ENCODE results near the gene MRPS35.
A peak's percentile ranks its signal among the peaks of the same experiment; 100 is the strongest.

The MRPS35 gene

DNA sequence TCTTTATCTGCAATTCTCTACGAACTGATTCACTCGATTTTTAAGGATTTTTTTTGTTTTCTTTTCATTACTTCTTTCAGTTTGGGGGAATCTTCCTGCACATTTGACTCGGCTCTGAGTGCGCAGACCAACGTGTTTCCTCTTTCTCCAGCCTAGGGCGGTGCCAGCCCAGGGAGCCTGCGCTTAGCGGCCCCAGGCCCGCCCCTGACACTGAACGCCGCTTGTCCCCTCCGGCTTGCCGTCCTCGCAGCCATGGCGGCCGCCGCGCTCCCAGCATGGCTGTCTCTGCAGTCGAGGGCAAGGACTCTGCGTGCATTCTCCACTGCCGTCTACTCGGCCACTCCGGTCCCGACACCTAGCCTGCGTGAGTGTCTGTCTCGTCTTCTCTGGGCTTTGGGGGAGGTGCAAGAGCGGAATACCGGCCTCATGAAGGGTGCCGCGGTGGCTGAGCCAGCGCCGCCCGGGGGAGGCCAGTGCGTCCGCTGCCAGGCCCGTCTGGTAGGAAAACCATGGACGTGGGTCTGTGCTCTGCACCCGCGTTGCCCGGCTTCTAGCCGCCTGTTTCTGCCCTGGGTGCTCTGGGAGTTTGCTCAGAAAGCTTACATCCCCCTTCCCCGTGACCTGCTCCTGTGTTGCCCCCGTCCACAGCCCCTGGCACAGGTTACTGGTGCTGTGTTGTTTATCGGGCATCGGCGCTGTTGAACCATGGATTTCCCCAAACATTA is at the start of gene MRPS35:
TSS of gene MRPS35 (plus strand) at position 241 of the 725 bp plus-strand sequence. CDS start at position 253, 12 bp downstream.
- peak; percentile 93 to 94 for DNase-seq

DNA sequence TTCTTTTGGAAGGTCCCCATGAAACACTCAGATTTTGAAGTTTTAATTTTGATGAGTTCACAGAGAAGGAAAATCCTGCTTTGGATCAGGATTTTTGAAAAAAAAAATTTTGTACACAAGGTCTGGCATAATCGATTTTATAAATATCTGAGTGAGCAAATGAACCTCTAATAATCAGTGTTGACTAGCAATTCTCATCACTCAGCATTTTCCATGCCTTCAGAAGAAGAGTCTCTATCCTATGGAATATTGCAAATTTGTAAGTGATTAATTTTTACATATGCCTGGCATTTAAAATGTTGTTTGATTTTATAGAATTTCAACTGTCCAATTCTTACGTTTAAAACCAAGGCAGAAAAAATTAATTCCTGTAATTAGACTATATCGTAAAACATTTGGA is 44.9 kb upstream of the MRPS35 start:
- no peak for DNase-seq

DNA sequence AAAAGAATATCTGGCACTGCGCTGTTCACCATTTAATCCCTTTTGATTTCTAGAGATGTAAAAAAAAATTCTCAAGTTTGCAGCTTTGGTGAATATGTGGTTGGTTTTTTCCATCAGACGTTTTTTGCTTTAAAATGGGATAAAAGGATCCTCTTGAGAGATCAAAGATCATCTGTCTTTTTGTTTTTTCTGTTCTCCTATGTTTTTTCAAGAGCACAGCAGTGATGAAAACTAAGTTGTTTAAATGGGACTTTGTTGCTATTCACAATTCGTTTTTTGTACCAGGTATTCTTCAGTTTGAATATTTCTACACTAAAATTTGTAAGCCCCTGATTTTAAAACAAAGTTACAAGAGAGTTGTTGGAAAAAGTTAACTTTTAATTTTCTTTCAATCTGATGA is 44.1 kb upstream of the MRPS35 start:
- DNase-seq = no peak

DNA sequence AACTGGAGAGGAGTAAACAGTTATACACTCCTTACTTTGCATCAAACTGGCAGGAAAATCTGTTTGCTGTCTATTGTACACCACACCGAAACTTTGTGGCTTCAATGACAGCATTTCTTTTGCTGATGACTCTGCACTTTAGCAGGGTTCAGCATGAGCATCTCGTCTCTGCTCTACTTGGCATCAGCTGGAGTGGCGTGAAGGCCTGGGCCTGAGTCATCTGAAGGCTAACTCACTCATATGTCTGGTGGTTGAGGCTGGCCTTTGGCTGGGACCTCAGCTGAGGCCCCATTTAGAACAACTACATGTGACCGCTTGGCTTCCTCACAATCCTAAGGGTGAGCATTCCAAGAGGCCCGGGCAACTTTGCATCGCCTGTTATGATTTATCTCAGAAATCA is 43.1 kb upstream of the MRPS35 start:
- peak in 1 of 2 experiments; percentile 20 for DNase-seq

DNA sequence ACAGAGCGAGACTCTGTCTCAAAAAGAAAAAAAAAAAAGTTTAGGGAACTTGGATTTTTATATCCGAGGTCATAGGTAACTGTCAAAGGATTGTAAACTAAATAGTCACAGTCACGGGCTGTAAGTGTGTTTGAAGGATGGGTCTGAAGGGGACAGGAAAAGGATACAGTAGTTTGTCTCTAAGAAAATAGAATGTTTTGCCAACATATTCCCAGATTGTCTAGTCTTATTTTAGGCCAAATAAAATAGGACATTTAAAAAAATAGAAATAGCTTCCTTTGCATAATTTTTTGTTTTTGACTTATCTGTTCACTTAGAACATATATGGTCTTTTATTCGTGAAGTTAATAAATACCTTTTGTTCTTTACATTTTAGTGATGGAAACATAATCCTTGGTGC is 38.6 kb upstream of the MRPS35 start:
- no peak for DNase-seq

DNA sequence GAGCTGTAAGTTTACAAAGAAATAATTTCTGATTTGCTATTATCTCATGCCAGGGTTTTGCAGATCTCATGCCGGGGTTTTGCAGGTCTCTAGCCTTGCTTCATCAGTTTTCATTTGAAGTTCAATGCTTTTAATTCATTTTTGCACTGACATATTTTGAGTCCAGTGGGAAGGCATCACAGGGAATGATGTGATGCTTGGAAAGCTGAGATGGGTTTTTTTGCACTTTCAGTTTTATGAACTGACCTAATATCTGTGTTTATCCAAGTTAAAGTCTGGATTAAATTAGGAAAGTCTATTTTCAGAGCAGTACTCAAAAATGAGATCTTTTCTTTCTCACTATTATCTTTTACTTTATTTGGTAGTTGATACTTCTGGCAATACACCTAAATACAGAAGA is 38.0 kb upstream of the MRPS35 start:
- DNase-seq = no peak

DNA sequence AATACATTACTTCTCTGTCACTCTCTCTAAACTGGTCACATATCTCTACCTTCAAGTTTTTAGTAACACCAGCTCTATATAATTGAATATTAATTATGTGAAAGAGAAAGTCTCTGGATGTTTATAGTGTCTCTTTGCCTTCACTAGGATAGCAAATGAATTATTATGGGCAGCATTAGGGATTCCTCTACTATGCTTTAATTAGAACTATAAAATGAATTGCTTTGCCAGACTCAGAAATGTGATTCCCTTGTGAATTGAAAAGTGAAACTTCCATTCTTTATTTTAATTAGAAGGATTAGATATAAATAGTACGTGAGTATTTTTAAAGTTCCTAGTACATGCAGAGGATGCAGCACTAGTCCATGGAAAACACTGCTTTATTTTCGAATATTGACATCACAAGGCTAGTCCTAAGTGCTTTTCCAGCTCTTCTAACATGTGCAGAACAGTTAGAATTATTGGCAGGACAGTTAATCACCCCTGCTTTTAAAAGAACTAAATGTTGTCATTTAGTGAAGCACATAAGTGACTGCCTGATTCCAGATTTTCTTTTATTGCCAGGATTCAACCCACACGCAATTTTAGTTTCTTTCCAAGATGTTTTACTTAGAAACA is 37.4 kb upstream of the MRPS35 start:
- no peak for DNase-seq

DNA sequence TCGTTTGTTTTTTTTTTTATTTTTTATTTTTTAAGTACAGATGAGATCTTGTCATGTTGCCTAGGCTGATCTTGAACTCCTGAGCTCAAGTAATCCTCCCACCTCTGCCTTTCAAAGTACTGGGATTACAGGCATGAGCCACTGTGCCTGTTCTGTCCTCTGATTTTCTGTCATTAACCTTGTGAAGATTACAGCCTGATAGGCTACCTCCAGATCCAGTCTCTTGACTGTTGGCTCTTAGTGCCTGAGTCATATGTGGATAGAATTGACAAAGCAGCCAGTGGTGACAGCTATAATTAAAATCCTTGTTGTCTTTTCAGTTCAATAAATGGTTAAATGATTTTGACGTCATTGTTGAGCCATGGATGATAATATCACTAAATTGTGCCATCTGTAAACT is 35.6 kb upstream of the MRPS35 start:
- DNase-seq = no peak

DNA sequence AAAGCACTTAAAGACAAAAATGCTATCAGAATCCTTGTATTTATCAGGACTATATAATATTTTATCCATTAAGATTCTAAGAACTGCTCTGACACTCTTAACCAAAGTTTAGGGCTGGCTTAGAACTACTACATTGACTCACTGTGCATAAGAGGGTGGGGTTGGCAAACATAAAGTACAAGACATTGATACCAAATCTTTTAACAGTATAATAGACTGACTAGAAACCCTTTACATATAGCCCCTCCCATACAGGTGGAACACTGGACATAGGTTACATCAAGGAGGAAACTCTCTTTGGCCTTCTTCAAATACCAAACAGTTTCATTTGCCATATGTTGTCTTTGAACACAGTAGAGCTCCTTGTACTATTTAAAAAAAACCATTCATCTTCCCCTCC is 30.0 kb upstream of the MRPS35 start:
- DNase-seq = no peak

DNA sequence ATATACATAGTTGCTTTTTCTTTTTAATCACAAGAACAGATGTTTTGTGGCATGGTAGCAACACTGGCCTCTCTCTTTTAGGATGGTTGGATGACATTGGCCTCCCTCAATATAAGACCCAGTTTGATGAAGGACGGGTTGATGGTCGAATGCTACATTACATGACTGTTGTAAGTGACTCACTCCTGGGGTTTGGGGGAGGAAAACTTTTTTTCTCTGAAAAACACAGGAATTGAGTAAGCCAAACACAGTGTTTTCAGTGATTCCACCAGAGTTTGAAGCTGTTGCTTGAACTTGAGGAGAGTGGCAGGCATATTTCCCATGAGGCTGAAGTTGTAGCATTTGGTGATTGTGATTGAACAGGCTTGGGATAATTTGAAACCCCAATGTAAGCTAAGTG is 28.1 kb upstream of the MRPS35 start:
- no peak for DNase-seq

DNA sequence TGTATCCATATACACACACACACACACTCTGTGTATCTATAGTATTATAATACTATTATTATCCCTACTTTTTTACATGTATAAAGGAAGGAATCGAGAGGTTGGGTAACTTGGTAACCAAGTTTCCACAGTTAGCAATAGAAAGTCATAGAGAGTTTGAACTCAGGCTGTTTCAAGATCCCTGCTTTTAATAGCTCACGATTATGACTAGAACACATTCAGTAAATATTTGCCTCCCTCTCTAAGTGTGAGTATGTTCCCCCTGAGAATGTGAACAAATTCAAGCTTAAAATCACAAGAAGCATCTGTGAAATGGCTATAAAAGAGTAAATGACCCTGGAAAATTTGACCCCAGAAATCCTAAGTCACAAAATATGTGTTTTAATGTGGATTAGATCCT is 25.4 kb upstream of the MRPS35 start:
- DNase-seq = no peak

DNA sequence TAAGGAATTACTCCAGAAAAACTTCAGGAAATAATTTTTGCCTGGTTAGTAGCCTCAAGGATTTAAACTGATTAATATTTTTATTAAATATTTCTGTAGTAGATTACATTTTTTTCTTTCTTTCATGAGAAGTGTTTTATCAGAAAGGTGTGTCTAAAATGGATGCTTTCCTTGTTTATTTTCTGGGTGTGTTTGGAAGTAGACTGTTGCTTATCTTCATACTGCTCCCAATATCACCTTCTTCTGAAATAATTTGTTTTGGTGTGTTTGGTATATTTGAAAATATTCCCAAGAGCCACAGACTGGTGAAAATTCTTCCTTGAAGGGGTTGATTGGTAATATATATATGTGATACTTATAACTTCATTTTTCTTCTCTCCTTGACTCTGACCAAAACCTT is 24.5 kb upstream of the MRPS35 start:
- no peak for DNase-seq

DNA sequence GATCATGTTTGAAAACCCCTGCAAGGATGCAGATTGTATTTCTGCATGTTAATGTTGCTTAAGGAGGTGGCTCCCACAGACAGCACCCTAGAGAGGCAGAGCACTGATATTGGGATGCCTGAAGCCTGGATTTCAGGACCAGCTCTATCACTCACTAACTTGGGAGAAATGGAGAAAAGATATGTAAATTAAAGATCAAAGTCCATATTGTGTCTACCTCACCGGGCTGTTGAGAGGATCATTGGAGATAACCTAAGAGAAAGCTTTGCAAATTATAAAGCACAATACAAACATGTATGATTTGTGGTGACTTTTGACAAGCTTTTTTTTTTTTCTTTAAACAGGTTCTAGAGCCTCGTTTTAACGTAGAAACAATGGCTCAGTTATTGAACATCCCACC is 22.0 kb upstream of the MRPS35 start:
- no peak for DNase-seq

DNA sequence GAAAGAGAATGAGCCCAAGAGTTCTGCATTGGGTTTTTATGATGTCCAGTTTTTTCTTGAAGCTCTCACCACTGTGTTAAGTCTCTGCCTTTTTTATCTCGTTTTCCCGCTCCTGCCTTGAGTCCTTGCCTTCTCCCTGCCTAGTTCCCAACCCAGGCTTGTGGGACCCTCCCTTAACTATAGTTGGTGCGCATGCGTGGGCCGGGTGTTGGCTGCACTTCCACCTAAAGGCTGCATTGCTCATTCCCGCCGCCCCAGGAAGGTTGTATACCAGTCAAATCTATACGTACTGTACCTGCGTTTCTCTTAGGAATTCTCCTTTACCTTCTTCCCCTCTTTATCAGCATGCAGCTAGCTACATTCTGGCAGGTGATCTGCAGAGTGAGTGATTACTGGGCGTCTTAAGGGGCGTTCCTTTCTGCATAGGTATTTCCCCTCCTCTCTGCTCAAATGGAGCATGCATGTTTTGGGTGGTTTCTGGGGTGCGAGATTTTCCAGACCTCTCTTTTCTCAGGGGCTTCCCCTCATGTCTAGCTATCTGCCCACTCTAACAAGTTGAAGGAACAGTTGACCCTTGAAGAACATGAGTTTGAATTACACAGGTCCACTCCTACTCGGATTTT is 21.0 kb upstream of the MRPS35 start:
- no peak for DNase-seq

DNA sequence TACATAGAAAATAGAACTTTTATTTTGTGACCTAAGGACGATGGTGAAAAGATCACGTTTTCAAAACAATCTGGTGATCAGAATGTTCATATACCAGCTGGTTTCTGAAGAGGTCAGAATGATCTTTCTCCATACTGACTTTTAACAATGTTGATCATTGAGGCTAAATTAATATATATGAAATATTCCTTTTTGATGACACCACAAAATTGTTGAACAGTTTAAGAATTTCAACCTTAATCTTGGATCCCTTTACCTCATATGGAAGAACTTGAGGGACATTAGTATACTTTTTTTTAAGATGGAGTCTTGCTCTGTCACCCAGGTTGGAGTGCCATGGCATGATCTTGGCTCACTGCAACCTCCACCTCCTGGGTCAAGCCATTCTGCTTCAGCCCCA is 17.2 kb upstream of the MRPS35 start:
- no peak for DNase-seq

DNA sequence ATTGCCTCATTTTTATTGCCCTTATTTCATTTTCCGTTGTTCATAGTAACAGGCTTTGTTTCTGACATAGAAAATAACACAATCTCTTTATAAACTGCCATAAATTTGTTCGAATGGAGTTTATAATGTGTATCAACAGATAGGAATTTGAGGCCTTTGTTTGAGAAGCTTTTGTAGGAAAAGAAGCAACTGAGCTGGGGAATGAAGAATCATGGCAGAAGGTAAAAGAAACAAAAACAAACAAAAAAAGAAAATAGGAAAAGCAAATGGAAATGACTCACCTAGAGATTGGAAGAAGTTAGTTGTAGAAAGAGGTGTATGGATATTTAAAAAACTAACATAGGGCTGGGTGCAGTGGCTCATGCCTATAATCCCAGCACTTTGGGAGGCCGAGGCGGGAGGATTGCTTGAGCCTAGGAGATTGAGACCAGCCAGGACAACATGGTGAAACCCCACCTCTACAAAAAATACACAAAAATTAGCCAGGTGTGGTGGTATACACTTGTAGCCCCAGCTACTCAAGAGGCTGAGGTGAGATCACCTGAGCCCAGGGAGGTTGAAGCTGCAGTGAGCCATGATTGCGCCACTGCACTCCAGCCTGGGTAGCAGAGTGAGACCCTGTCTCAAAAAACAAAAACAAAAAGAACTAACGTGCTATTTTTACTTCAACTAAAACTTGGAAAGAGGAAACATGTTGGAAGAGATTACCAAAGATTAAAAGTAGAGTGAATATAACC is 14.9 kb upstream of the MRPS35 start:
- DNase-seq = no peak

DNA sequence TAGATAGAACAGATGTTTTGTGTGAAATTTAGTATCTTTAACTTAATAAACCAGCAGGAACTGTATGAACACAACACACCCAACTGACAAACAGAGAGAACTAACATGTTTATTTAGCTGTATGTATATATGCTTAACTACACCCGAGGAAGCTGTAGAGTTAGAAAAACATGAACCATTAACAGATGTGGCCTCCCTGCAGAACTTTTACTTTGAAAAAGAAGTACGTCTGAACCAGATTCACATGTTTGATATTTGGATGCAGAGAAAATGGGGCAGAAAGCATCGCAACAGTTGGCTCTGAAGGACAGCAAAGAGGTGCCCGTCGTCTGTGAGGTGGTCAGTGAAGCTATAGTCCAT is 14.4 kb upstream of the MRPS35 start, which contains the start of gene REP15:
TSS of gene REP15 (plus strand) at position 155 of the 360 bp plus-strand sequence. CDS start at position 271, 116 bp downstream.
- DNase-seq = no peak

DNA sequence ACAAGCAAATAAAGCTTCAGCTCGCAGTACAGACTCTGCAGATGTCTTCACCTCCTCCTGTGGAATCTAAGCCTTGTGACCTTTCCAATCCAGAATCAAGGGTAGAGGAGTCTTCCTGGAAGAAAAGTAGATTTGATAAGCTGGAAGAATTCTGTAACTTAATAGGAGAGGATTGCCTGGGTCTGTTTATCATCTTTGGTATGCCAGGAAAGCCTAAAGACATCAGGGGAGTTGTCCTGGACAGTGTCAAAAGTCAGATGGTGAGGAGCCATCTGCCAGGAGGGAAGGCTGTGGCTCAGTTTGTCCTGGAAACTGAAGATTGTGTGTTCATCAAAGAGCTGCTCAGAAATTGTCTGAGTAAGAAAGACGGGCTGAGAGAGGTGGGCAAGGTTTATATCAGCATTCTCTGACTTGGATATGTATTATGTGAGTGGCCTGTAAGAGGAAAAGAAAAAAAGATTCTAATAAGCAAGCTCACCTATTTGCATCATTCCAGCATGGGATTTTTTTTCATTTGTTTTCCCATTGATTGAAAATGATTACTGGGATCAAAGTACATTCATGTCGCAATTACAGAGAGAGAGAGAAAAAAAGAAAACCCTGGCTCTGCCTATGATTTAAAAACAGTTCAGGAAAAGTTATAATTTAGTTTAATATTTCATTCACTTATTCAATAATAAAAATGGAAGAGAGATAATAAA is 13.6 kb upstream of the MRPS35 start:
- no peak for DNase-seq

DNA sequence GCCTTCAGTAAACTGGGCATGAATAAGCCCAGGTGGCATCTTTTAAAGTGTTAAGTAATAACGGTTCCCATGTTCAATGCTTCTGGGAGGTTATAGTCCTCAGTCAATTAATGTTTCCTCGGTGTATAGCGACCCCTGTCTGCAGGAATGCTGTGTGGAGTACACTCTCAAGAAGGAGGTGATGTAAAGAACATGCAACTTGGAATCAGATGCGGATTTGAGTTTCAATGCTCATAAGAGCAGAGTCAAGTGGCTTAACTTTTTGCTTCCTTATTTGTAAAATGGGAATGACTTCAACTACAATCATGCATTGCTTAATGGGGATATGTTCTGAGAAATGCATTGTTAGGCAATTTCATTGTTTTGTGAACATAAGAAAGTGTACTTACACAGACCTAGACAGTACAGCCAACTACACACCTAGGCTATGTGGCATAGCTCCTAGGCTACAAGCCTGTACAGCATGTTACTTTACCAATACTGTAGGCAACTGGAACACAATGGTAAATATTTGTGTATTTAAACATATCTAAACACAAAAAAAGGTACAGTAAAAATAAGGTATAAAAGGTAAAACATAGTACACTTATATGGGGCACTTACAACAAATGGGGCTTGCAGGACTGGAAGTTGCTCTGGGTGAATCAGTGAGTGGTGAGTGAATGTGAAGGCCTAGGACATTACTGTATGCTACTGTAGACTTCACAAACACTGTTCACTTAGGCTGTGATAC is 6.7 kb upstream of the MRPS35 start:
- DNase-seq = peak; percentile 75 to 78

DNA sequence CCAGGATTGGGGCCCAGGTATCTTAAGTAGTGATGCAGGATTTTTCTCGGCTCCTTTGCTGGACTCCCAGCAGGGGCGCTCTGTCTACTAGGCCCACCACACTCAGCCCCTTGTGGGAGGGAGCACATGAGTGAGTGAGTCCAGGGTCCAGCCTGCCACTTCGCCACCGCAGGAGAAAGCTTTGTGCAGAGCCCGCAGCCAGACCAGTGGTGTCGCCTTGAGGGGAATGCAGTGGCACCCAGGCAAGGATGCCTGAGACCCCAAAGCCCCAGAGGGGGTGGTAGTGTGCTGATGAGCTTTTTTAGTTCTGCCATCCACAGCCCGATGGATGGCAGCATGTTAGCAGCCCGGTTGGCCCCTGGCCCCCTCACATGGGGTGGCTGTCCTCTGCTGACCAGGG is 5.4 kb upstream of the MRPS35 start:
- no peak for DNase-seq

DNA sequence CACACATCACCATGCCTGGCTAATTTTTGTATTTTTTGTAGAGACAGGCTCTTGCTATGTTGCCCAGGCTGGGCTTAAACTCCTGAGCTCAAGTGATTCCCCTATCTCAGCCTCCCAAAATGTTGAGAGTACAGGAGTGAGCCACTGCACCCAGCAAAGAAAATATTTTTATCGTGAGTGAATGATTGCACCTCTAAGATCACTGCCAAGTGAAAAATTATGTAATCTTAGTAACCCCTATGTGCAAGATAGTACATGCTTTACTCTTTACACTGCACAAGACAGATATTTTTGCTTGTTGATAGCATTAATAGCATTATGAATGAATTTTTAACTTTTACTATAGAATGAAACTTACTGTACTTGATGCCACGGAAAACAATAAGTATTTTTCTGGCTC is 3.4 kb upstream of the MRPS35 start:
- no peak for DNase-seq

DNA sequence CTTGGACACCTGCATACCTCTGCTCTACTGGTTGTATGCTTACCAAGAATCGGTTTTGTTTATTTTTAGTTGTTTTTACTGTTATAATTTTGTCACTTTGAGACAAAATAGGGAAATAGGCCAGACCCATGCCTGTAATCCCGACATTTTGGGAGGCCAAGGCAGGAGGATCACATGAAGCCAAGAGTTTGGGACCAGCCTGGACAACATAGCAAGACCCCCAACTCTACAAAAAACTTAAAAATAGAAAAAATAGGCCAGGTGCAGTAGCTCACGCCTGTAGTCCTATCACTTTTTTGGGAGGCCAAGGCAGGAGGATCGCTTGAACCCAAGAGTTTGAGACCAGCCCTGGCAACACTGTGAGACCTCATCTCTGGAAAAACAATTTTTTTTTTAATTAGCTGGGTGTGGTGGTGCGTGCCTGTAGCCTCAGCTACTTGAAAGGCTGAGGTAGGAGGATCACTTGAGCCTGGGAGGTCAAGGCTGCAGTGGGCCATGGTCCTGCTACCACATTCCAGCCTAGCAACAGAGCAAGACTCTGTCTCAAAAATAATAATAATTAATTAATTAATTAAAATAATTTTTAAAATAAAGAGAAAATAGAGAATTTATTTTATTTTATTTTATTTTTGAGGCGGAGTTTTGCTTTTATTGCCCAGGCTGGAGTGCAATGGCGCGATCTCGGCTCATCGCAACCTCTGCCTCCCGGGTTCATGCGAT is 1.3 kb upstream of the MRPS35 start:
- no peak for DNase-seq

Data from activated T-cell treated with anti-CD3 and anti-CD28 coated beads, Interleukin-2, amount 50 U/mL, for 48 hours (primary cell).